GM19438 (cell line): ENCODE measurements around the gene NLRP3.

Experiments
- ATAC-seq: cut with Tn5 transposase; IDR thresholded peaks from one replicate; pipeline ENCODE4 v1.9.1; 2021; ENCODE audit warnings: low read depth; ENCODE audit not compliant: unreplicated experiment

Gene NLRP3

GRCh38 chr1:247435030-247435758 is 19.2 kb downstream of the NLRP3 start:
- no peak for ATAC-seq

GRCh38 chr1:247435759-247436147 is 19.8 kb downstream of the NLRP3 start:
- no peak for ATAC-seq

GRCh38 chr1:247437551-247438505 is 21.9 kb downstream of the NLRP3 start:
- ATAC-seq = no peak

- ATAC-seq = peak; percentile 91
Observed at GRCh38 chr1:247440001-247440620, 24.1 kb downstream of the NLRP3 start.

GRCh38 chr1:247441606-247442005 is 25.6 kb downstream of the NLRP3 start:
- ATAC-seq = no peak

GRCh38 chr1:247442164-247442563 is 26.2 kb downstream of the NLRP3 start:
- ATAC-seq = no peak

GRCh38 chr1:247443641-247444040 is 27.7 kb downstream of the NLRP3 start:
- no peak for ATAC-seq

- no peak for ATAC-seq
Observed at GRCh38 chr1:247444571-247444970, 28.6 kb downstream of the NLRP3 start.

- ATAC-seq = no peak
Observed at GRCh38 chr1:247445526-247446356, 29.8 kb downstream of the NLRP3 start.

- ATAC-seq = no peak
Observed at GRCh38 chr1:247447162-247447909, 31.4 kb downstream of the NLRP3 start.

GRCh38 chr1:247448107-247448791 is 32.3 kb downstream of the NLRP3 start:
- no peak for ATAC-seq

- ATAC-seq = no peak
Observed at GRCh38 chr1:247451388-247452010, 35.5 kb downstream of the NLRP3 start.

GRCh38 chr1:247452447-247453039 is 36.6 kb downstream of the NLRP3 start:
- ATAC-seq = no peak

GRCh38 chr1:247453245-247453644 is 37.3 kb downstream of the NLRP3 start:
- no peak for ATAC-seq

- no peak for ATAC-seq
Observed at GRCh38 chr1:247453997-247454396, 38.0 kb downstream of the NLRP3 start.

GRCh38 chr1:247456021-247456420 is 40.0 kb downstream of the NLRP3 start:
- ATAC-seq = no peak

GRCh38 chr1:247456914-247457639 is 41.1 kb downstream of the NLRP3 start:
- no peak for ATAC-seq

GRCh38 chr1:247459507-247459906 is 43.5 kb downstream of the NLRP3 start:
- ATAC-seq = no peak
